DND-41 (cell line): Measurements from ENCODE around the gene KIFC3.
A peak's percentile ranks its signal among the peaks of the same experiment; 100 is the strongest.

Experiments used
- ATAC-seq: fragments of 200-7000 bp; cut with Tn5 transposase; 3 replicates; pipeline ENCODE4 v1.9.1; 2021; ENCODE audit warnings: low read depth; ENCODE audit not compliant: insufficient read depth
- DNase-seq: peaks from one replicate; pipeline ENCODE4 v3.0.0-alpha.2; 2020
- H2AFZ ChIP-seq: 2 replicates; pipeline ENCODE4 v1.6.0; 2012; ENCODE audit warnings: low read depth, low read length
- H3K27ac ChIP-seq: 2 replicates; pipeline ENCODE4 v1.5.1; 2012; ENCODE audit warnings: low read length, inconsistent platforms
- H3K27me3 ChIP-seq: fragments of 200-600 bp; sonication (generic); 2 replicates; pipeline ENCODE4 v1.6.0; 2012; ENCODE audit warnings: low read length, mild to moderate bottlenecking, inconsistent platforms; ENCODE audit not compliant: insufficient read depth, poor library complexity
- H3K36me3 ChIP-seq: 2 replicates; pipeline ENCODE4 v1.5.1; 2012; ENCODE audit warnings: low read length, inconsistent platforms; ENCODE audit not compliant: insufficient read depth
- H3K4me1 ChIP-seq: 2 replicates; pipeline ENCODE4 v1.5.1; 2012; ENCODE audit warnings: mild to moderate bottlenecking, low read length; ENCODE audit not compliant: insufficient read depth
- H3K4me2 ChIP-seq: 2 replicates; pipeline ENCODE4 v1.6.0; 2012; ENCODE audit warnings: mild to moderate bottlenecking, moderate library complexity, low read length, inconsistent platforms; ENCODE audit not compliant: insufficient read depth
- H3K4me3 ChIP-seq, 2 experiments: fragments of 200-600 bp in 1 of 2; shearing (Covaris generic) in 1 of 2; 2 replicates each; pipeline ENCODE4 v1.5.1; 2012 to 2016; ENCODE audit warnings: inconsistent platforms in 2 of 2, low read length in 2 of 2, mild to moderate bottlenecking in 2 of 2, low read depth in 1 of 2, moderate library complexity in 1 of 2
- H3K79me2 ChIP-seq: 2 replicates; pipeline ENCODE4 v1.6.0; 2012; ENCODE audit warnings: low read length, inconsistent platforms; ENCODE audit not compliant: insufficient read depth
- H3K9ac ChIP-seq: 2 replicates; pipeline ENCODE4 v1.6.0; 2012; ENCODE audit warnings: low read depth, mild to moderate bottlenecking, inconsistent platforms, low read length, moderate library complexity
- H3K9me3 ChIP-seq: 2 replicates; pipeline ENCODE4 v1.5.1; 2012; ENCODE audit warnings: low read length, moderate library complexity, mild to moderate bottlenecking, inconsistent platforms; ENCODE audit not compliant: insufficient read depth, severe bottlenecking
- H4K20me1 ChIP-seq: 2 replicates; pipeline ENCODE4 v1.6.0; 2012; ENCODE audit warnings: low read length; ENCODE audit not compliant: insufficient read depth
- EZH2 ChIP-seq: IDR thresholded peaks from 3 replicates; pipeline ENCODE4 v1.6.1; 2012; ENCODE audit warnings: borderline replicate concordance, low read depth, mild to moderate bottlenecking, moderate library complexity, low read length, inconsistent platforms; ENCODE audit not compliant: severe bottlenecking
- TF ChIP-seq, protein P1 (sequence below): IDR thresholded peaks from 2 replicates; pipeline ENCODE4 v1.5.1; 2012; ENCODE audit warnings: borderline replicate concordance, low read length, moderate library complexity, mild to moderate bottlenecking; ENCODE audit not compliant: poor library complexity, severe bottlenecking; ENCODE audit errors: extremely low read depth

Gene KIFC3

DNA sequence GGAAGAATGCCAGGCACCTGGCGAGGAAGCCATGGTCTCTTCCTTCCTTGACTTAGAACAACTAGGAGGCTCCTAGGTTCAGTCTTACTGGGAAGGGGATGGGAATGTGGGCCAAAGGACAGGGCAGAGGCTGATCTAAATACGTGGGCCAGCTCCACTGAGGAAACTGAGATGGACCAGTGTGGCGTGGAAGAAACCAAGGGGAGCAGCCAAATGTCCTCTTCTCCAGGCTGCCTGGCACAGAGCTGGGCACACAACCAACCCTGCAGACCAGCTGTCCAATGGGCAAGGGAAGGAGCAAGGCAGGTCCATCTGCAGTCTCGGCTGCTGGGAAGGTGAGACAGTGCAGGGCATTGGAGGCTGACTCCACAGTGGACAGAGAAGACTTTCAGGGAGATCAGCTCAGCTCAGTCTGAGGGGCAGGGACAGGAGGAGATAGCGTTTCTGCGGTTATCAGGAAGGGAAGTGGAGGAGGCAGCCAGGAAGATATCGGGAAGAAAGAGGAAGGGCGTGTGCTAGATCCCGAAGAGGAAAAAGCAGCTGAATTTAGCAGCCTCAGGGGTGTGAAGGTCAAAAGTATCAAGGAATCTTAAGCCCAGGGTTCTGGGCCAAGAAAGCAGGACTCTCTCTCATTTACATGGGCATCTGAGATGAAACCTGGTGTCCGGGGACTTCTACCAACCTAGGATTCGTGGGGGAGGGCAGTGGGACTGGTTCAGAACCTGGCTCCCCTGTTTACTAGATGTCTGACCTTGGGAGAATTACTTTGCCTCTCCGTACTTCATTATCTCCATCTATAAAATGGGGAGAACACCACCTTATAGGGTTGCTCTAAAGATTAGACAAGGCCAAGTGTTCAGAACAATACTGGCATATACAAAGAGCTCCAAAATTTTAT lies 1.8 kb downstream of the KIFC3 start:
- Histone ChIP-seq H3K4me1 (peaks cover 16% of the 10 kb centered on the region), H3K4me3 (no peak overlapping the region)

DNA sequence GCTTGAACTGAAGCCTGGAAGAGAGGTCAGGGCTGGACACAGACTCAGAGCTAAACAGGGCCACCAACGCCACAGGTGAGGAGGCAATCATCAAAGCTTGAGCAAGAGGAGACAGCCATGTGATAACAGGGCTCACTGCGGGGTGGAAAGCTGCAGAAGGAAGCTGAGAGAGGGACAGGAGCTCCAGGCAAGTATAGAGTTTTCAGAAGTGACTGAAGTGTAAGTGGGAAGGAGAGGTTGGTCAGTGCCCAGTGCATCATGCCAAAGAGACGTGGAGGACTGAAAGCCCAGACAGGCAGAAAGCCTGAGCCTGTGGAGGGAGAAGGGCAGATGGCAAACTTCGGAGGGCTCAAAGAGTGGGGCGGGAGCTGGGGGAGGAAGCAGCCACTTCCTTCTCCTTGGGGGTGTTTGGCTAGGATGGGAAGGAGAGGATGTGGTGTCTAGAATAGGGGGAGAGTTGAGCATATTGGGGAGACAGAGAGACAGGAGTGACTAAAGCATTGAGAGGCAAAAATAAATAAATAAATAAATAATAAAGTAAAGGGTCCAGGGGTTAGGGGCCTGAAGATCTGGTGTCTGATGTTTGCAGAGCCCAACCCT lies 2.6 kb downstream of the KIFC3 start:
- H3K27me3 ChIP-seq = no peaks in the 10 kb centered on the region
- no peaks in the 10 kb centered on the region for H3K79me2 ChIP-seq
- no peaks in the 10 kb centered on the region for H4K20me1 ChIP-seq
- TF ChIP-seq, protein P1, sequence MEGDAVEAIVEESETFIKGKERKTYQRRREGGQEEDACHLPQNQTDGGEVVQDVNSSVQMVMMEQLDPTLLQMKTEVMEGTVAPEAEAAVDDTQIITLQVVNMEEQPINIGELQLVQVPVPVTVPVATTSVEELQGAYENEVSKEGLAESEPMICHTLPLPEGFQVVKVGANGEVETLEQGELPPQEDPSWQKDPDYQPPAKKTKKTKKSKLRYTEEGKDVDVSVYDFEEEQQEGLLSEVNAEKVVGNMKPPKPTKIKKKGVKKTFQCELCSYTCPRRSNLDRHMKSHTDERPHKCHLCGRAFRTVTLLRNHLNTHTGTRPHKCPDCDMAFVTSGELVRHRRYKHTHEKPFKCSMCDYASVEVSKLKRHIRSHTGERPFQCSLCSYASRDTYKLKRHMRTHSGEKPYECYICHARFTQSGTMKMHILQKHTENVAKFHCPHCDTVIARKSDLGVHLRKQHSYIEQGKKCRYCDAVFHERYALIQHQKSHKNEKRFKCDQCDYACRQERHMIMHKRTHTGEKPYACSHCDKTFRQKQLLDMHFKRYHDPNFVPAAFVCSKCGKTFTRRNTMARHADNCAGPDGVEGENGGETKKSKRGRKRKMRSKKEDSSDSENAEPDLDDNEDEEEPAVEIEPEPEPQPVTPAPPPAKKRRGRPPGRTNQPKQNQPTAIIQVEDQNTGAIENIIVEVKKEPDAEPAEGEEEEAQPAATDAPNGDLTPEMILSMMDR = no peak
- TF ChIP-seq EZH2 = no peak
- no peaks in the 10 kb centered on the region for H3K36me3 ChIP-seq
- H3K4me1 ChIP-seq = peaks cover 16% of the 10 kb centered on the region
- no peak overlapping the region for H3K4me2 ChIP-seq
- H3K9ac ChIP-seq = no peak overlapping the region
- DNase-seq = peak; percentile 55
- H3K4me3 ChIP-seq = no peak overlapping the region
- no peak overlapping the region for H2AFZ ChIP-seq
- peak; percentile 68 for ATAC-seq
- H3K9me3 ChIP-seq = no peaks in the 10 kb centered on the region
- no peak overlapping the region for H3K27ac ChIP-seq

More for the DNA sequence above, 1.8 kb downstream of the KIFC3 start:
- H2AFZ ChIP-seq = no peak overlapping the region
- no peaks in the 10 kb centered on the region for H3K36me3 ChIP-seq
- no peaks in the 10 kb centered on the region for H3K79me2 ChIP-seq
- H3K27me3 ChIP-seq = no peaks in the 10 kb centered on the region
- no peak for DNase-seq
- H3K27ac ChIP-seq = no peak overlapping the region
- H3K9ac ChIP-seq = no peak overlapping the region
- ATAC-seq = peak; percentile 1; the same call in 1 of the 3 replicates
- no peak for TF ChIP-seq EZH2
- TF ChIP-seq, protein P1 = no peak
- no peak overlapping the region for H3K4me2 ChIP-seq
- no peaks in the 10 kb centered on the region for H3K9me3 ChIP-seq
- no peaks in the 10 kb centered on the region for H4K20me1 ChIP-seq

DNA sequence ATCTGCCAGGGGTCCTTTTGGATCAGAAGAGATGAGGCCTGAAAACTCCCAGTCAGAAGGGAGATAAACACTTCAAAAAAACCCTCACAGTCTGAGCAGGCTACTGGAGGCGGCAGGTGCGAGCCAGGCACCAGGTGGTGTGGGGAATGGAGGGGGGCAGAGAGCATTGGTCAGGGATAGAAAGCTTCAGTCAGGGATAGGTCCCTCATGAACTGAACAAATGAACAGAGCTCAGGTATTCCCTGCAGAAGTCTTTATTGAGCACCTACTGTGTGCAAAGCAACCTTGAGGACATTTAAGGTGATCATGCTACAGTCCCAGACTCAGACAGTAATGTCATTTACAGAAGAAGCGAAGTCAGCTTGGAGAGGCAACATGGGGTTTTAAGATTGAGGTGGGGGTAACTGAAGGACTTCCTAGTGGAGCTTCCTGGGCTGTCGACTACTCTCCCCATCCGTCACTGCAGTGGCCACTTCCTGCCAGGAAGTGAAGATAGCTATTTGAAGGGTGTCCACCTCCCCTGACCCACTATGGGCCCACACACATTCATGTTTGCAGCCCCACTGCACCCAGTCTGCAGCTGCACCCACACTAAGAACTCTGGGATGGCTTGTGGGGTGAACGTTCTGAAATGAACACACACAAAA lies 3.2 kb downstream of the KIFC3 start:
- H3K4me2 ChIP-seq = no peak overlapping the region
- no peaks in the 10 kb centered on the region for H3K36me3 ChIP-seq

More for the DNA sequence above, 3.2 kb downstream of the KIFC3 start:
- H3K27me3 ChIP-seq = no peaks in the 10 kb centered on the region
- TF ChIP-seq, protein P1 = no peak
- no peak for TF ChIP-seq EZH2
- DNase-seq = no peak
- H3K27ac ChIP-seq = no peak overlapping the region
- no peak overlapping the region for H3K9ac ChIP-seq
- no peak overlapping the region for H3K4me3 ChIP-seq
- ATAC-seq = no peak
- no peaks in the 10 kb centered on the region for H4K20me1 ChIP-seq
- H2AFZ ChIP-seq = no peak overlapping the region
- H3K4me1 ChIP-seq = peaks cover 16% of the 10 kb centered on the region
- H3K9me3 ChIP-seq = no peaks in the 10 kb centered on the region
- no peaks in the 10 kb centered on the region for H3K79me2 ChIP-seq
